NCI-H748 (cell line): ENCODE measurements around the gene BICD1.
"Not testable (repeated sequence)": the region's sequence is repeated elsewhere in the genome, so short reads cannot be mapped to it uniquely, and the experiment has no call there.

Experiments used
- DNase-seq: peaks from one replicate; lab custom pipeline; 2025; ENCODE audit not compliant: unreplicated experiment; lab: John Stamatoyannopoulos, UW

The BICD1 gene

GRCh38 chr12:32273712-32274111 is 167.1 kb downstream of the BICD1 start:
- DNase-seq, result peak; percentile 28

- no peak for DNase-seq
Measured at GRCh38 chr12:32274665-32275064, 168.0 kb downstream of the BICD1 start.

GRCh38 chr12:32275520-32275919 is 168.9 kb downstream of the BICD1 start:
- not testable (repeated sequence) for DNase-seq

GRCh38 chr12:32277774-32278173 is 171.1 kb downstream of the BICD1 start:
- DNase-seq, result no peak

GRCh38 chr12:32281098-32281497 is 174.5 kb downstream of the BICD1 start:
- DNase-seq, result no peak

- no peak for DNase-seq
Measured at GRCh38 chr12:32284561-32284960, 177.9 kb downstream of the BICD1 start.

GRCh38 chr12:32285021-32285420 is 178.4 kb downstream of the BICD1 start:
- DNase-seq, result no peak

- DNase-seq, result no peak
Measured at GRCh38 chr12:32285489-32285888, 178.8 kb downstream of the BICD1 start.

GRCh38 chr12:32290411-32290810 is 183.8 kb downstream of the BICD1 start:
- DNase-seq, result no peak

- DNase-seq, result no peak
Measured at GRCh38 chr12:32292151-32292550, 185.5 kb downstream of the BICD1 start.

GRCh38 chr12:32293808-32294419 is 187.3 kb downstream of the BICD1 start:
- DNase-seq, result no peak

- no peak for DNase-seq
Measured at GRCh38 chr12:32296567-32296966, 189.9 kb downstream of the BICD1 start.

- no peak for DNase-seq
Measured at GRCh38 chr12:32298917-32299316, 192.3 kb downstream of the BICD1 start.

GRCh38 chr12:32301216-32301615 is 194.6 kb downstream of the BICD1 start:
- DNase-seq, result no peak

- peak; percentile 40 for DNase-seq
Measured at GRCh38 chr12:32302218-32303173, 195.8 kb downstream of the BICD1 start.

GRCh38 chr12:32303174-32303549 is 196.5 kb downstream of the BICD1 start:
- no peak for DNase-seq

GRCh38 chr12:32305163-32305562 is 198.5 kb downstream of the BICD1 start:
- no peak for DNase-seq

- DNase-seq, result no peak
Measured at GRCh38 chr12:32307326-32307725, 200.7 kb downstream of the BICD1 start.

- peak; percentile 66 for DNase-seq
Measured at GRCh38 chr12:32309811-32310736, 203.4 kb downstream of the BICD1 start.

- DNase-seq, result peak; percentile 73
Measured at GRCh38 chr12:32312049-32312670, 205.5 kb downstream of the BICD1 start.

GRCh38 chr12:32322354-32322753 is 215.7 kb downstream of the BICD1 start:
- DNase-seq, result peak; percentile 6
